ENCODE results near the gene CBX5.

GRCh38 chr12:54300225-54300731 is 20.4 kb upstream of the CBX5 start:
- TF ChIP-seq CTCF (IDR thresholded peaks at IDR 0.05): no peak
- no peak for TF ChIP-seq EP300 (IDR thresholded peaks at IDR 0.05)
- TF ChIP-seq POLR2AphosphoS5 (IDR thresholded peaks at IDR 0.05): no peak
- TF ChIP-seq POLR2A (IDR thresholded peaks at IDR 0.05): no peak
